NK-92 treated with Interleukin-12 subunit alpha and Interleukin-12 subunit beta, amount 100 ng/mL, for 24 hours (cell line): ENCODE results near the gene ZNF440.
"Not testable (repeated sequence)": the region's sequence is repeated elsewhere in the genome, so short reads cannot be mapped to it uniquely, and the experiment has no call there.

ENCODE experiments used
- DNase-seq: peaks from one replicate; lab custom pipeline; 2025; lab: John Stamatoyannopoulos, UW

Gene ZNF440

GRCh38 chr19:11814029-11814699, at the start of gene ZNF440:
Gene ZNF440 (plus strand): TSS chr19:11814273. CDS start chr19:11814448, 175 bp downstream.
- no peak for DNase-seq

DNA sequence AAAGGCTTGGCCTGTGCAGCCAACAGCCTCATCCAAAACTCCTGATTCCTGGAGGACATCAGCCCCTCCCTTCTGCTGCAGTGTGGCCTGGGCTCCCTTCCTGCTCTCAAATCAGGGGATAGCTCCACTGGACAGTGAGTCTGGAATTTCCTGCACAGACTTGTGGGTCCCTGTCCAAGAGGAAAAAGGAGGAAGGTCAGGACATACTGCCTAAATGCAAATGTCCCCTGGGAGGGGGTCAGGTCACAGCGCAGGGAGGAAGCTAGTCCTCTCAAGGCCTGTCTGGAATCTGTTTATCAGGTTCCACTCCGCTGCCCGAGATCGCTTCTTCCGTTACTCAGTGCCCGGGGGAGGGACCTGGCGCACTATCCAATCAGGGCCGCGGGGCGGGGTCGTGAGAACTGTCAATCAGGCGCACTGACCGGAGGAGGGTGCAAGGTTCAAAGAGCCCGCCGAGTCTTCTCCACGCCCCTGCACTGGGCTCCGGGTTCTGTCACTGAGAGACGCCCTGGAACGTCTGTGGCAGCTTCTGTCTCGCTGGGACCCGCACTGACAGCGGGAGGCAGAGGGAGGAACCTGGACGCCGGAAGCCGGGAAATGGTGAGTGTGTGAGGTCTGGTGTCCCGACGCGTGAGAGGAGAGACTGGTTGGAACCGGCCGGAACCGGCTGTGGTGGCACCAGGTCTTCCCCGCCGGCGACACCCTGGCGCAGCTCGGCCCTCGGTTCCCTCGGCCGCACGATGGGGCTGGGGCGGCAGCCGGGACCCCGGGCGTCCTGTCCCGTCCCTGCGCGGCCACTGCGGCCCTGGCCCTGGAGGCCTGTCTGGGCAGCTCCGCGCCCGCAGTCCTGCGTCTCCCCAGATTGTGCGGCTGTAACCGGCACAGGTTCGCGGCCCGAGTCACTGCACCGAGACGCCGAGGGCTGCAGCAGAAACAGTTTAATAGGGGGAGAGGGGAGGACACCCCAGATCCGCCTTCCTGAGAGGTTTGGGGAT, 47.2 kb upstream of the ZNF440 start, which contains the start of gene ZNF441:
Gene ZNF441 (plus strand): TSS at position 404 of the 995 bp plus-strand sequence. CDS start 194 bp downstream, at position 598.
- DNase-seq = peak; percentile 78

GRCh38 chr19:11767633-11768133, 46.4 kb upstream of the ZNF440 start:
- no peak for DNase-seq

DNA sequence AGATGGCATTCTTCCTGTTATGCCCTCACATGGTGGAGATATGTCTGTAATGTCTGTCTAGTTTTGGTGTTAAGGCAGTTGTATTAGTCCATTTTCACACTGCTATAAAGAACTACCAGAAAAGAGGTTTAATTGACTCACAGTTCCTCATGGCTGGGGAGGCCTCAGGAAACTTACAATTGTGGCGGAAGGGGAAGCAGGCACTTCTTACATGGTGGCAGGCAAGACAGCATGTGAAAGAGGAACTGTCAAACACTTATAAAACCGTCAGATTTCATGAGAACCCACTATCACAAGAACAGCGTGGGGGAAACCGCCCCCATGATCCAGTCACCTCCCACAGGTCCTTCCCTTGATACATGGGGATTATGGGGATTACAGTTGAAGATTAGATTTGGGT, 44.1 kb upstream of the ZNF440 start:
- DNase-seq = no peak

- DNase-seq = not testable (repeated sequence)
Measured at GRCh38 chr19:11771520-11771919, 42.6 kb upstream of the ZNF440 start.

GRCh38 chr19:11776669-11777068, 37.4 kb upstream of the ZNF440 start:
- DNase-seq = not testable (repeated sequence)

DNA sequence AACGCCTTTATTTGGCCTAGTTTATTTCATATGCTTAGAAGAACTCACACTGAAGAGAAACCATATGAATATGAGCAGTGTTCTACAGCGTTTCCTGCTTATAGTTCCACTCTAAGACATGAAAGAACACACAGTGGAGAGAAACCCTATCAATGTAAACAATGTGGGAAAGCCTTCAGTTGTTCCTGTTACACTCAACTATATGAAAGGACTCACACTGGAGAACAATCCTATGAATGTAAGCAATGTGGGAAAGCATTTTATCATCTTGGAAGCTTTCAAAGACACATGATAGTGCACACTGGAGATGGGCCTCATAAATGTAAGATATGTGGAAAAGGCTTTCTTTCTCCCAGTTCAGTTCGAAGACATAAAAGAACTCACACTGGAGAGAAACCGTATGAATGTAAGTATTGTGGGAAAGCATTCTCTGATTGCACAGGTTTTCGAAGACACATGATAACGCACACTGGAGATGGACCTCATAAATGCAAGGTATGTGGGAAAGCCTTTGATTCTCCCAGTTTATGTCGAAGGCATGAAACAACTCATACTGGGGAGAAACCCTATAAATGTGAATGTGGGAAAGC, 33.5 kb upstream of the ZNF440 start:
- no peak for DNase-seq

DNA sequence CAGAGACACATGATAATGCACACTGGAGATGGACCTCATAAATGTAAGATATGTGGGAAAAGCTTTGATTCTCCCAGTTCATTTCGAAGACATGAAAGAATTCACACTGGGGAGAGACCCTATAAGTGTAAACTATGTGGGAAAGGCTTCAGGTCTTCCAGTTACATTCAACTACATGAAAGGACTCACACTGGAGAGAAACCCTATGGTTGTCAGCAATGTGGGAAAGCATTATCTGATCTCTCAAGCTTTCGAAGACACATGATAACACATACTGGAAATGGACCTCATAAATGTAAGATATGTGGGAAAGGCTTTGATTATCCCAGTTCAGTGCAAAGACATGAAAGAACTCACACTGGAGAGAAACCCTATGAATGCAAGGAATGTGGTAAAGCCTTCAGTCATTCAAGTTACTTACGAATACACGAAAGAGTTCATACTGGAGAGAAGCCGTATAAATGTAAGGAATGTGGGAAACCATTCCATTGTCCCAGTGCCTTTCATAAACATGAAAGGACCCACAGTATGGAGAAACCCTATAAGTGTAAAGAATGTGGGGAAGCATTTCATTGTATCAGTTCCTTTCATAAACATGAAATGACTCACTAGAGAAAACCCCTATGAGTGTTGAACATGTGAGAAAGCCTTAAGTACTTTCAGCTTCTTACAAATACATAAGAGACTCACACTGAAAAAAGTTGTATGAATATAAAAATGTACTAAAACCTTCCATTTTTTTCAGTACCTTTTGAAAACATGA, 32.6 kb upstream of the ZNF440 start:
- no peak for DNase-seq

GRCh38 chr19:11783767-11784166, 30.3 kb upstream of the ZNF440 start:
- DNase-seq = no peak

DNA sequence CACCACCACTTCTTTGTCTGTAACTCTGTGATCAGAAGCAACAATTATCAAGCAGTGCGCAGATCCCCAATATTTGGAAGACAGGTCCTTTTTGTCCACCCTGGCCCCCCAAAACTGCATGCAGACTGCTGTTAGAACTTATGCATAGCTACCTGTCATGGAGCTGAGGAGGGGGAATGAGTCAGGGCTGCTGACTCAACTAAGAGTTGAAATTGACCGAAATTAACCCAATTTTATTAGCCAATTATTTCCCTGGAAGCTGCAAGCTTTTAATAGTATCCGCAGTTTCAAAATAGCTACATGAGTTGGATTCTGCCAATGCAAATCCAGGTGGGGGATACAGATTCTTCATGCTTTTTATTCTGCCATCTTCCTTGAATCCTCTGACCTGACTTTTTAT, 29.7 kb upstream of the ZNF440 start:
- no peak for DNase-seq

DNA sequence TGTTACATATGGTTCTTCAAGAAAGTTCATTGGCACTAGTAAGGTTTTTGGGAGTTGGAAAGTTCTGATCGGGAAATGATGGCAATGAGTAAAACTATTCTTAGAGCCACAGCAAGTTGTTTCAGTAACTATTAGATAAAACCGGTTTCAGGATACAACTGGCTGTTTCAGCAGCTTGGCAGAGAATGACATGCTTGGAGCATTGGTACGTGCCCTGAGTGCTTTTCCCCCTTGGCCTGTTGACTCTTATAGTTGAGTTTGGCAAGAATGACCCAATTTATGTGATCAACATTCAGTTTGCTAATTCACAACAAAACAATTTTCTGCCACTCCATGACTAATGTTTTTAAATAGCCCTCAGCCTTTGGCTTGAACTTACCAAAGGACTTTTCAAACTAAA, 26.5 kb upstream of the ZNF440 start:
- DNase-seq = no peak

GRCh38 chr19:11792942-11793341, 21.1 kb upstream of the ZNF440 start:
- DNase-seq = no peak

DNA sequence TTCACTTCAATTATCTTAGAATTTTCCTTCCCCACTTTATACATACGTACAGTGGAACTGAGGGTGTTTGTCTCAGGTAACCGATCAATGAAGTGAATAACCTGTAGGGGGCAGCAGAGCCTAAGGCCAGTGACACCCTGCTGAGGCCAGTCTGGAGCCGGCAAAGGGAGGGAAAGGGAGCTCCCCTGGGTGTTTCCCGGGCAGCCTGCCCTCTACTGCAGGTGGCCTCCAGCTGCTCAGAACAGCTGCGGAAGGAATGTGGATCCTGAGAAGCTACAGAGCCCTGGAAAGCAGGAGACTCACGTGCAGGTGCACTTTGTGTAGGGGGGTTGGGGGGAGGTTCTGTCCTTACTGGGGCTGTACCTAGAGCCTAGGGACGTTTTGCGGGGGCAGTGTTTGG, 16.6 kb upstream of the ZNF440 start:
- peak; percentile 26 for DNase-seq

DNA sequence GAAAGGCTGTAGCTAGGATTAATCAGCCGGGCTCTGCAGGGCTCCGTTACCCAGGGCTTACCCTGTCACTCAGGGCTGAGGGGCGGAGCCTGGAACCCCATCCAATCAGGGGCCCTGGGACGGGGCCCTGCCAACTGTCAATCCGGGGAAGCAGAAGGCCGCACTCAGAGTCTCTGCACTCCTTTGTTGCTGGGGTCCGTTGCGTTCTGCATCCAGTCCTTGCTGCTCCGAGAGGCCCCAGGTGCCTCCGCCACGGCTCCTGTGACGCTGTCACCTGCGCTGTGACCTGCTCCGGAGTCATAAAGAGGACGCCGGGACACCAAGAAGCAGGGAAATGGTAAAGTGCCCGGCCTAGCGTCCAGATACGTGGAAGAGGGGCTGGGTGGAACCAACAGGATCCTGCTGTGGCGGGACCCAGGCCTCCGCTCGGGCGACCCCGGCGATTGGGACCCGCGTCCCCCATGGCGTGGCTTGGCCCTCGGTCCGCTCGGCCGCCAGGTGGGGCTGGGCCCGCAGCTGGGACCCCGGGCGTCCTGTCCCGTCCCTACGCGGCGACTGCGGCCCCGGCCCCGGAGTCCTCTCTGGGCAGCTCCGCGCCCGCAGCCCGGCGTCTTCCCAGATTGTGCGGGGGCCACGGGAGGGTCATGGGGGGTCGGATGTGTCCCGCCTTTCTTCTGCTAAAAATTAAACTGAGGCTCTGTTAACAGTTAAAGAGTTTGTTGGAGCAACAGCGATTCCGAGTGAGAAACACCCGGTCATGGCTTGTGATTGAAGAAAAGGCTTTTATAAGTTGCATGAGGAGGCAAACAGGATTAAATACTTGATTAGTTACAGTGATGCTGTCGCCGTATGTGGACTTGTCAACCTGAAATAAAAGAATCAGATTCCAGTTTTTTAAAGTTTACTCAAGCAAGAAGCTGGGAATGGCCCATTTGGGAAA, 15.4 kb upstream of the ZNF440 start, which contains the start of gene ZNF491:
Gene ZNF491 (plus strand): TSS at position 133 of the 940 bp plus-strand sequence. CDS start 7,431 bp downstream, outside the sequence.
- DNase-seq = no peak

DNA sequence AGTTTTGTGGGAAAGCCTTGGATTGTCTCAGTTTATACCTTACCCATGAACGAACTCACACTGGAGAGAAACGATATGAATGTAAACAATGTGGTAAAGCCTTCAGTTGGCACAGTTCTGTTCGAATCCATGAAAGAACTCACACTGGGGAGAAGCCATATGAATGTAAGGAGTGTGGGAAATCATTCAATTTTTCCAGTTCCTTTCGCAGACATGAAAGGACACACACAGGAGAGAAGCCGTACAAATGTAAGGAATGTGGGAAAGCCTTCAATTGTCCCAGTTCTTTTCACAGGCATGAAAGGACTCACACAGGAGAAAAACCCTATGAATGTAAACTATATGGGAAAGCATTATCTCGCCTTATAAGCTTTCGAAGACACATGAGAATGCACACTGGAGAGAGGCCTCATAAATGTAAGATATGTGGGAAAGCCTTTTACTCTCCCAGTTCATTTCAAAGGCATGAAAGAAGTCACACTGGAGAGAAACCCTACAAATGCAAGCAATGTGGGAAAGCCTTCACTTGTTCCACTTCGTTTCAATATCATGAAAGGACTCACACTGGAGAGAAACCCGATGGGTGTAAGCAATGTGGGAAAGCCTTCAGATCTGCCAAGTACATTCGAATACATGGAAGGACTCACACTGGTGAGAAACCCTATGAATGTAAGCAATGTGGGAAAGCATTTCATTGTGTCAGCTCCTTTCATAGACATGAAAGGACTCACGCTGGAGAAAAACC, 7.5 kb upstream of the ZNF440 start:
- DNase-seq = no peak

DNA sequence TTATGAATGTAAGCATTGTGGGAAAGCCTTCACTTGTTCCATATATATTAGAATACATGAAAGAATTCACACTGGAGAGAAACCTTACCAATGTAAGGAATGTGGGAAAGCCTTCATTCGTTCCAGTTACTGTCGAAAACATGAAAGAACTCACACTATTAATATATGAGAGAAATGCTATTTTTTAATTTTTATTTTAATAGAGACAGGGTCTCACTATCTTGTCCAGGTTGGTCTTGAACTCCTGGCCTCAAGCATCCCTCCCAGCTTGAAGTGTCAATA, 7.0 kb upstream of the ZNF440 start:
- DNase-seq = no peak

- no peak for DNase-seq
Measured at GRCh38 chr19:11813703-11814028, 407 bp upstream of the ZNF440 start.

DNA sequence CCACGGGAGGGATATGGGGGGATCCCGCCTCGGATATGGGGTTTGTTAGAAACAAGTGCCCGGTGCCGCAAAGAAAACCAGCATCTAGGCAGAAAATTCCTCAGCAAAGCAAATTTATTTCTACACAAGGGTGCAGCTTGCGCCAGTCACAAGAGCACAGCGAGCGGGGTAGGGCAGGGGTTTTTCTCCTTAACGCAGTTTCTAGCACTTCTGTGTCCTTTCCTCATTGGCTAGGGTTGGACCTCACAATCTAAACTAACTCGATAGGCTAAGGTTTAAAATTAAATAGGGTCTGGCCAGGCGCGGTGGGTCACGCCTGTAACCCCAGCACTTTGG, 595 bp downstream of the ZNF440 start:
- DNase-seq = no peak

- DNase-seq = no peak
Measured at GRCh38 chr19:11821474-11822109, 7.5 kb downstream of the ZNF440 start.
